M059J (cell line): ENCODE results near the gene COL6A5. TPM values are rescaled to one million over a fixed set of nuclear protein-coding genes. Genes with fewer than 3 reads are reported as not detected.
A peak's percentile ranks its signal among the peaks of the same experiment; 100 is the strongest.
"Not testable (repeated sequence)": the region's sequence is repeated elsewhere in the genome, so short reads cannot be mapped to it uniquely, and the experiment has no call there.

ENCODE experiments used
- DNase-seq: peaks from one replicate; pipeline ENCODE4 v3.0.0-alpha.2; 2012; ENCODE audit warnings: low read depth
- total RNA-seq: library from RNA; depleted of rRNA; stranded (reverse); fragments of >200 nt; shearing (Covaris generic); gene quantifications from 2 replicates; pipeline ENCODE4 v1.2.3, GENCODE V29; 2014

The COL6A5 gene
- total RNA-seq, 1 experiment from 2014 or later, result not detected

DNA sequence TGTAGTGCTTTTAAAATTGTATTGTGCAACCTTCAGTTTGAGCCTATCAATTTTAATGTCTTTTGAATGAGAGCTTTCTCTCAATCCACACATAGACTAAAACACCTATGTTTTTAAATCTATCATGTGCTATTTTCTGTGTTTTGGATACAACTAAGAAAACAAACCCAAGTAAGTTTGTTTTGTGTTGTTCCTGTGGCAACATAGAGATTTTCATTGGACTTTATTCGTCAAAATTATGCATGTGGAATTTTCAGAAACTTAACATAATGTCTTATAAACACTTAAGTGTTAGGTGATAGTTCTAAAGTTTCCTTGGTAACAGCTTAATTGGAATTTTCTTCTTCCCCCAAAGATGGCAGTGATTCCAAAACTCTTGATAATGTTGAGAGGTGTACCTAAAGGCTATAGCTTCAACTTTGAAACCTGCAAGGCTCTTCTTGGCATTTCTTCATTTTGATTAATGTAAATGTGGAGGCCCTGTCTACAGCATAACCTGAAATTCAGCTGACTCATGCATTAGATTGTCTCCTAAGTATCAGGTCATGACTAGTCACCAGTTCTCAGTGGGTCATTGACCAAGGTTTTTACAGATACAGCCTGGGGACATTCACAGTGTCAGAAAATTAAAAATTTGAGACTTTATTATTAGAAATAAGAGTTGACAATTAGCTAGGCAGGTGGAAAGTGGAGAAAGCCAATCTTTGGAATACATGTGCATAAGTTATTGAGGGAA lies 44.4 kb downstream of the COL6A5 start:
- no peak for DNase-seq

DNA sequence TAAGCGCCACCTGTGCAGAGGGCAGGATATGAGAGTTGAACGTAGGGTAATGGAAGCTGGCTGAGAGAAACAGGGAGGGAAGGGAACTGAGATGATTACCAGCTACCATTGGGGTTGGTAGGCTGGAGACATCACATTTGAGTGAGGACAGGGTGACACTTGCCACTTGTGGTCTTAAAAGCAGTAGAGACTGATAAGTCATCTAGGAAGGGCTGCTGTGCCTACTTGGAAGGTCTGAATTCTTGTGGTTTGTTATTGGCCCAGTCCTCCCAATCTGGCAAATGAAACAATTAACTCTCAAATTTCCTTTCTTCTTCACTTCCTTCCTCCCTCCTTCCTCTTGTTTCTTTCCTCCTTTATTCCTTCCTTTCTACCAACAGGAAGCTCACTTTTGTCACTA lies 46.8 kb downstream of the COL6A5 start:
- no peak for DNase-seq

DNA sequence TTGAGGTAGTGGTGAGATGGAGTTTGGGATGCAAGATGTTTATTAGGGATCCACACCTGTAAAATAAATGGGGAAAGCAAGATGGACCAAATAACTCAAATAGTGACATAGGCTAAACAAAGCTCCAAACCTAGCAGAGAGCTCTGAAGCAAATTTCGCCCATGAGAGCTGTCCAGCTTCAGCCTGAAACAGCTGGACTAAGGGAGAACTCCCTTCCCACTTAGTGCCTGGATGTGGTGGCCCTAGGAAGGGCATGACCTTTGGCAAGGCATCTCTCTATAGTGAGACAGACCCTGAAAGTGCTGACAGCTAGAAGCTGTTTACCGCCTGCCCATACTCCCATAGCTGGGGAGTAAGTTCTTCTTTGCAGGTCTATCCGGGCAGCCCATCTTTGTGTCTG lies 48.1 kb downstream of the COL6A5 start:
- no peak for DNase-seq

DNA sequence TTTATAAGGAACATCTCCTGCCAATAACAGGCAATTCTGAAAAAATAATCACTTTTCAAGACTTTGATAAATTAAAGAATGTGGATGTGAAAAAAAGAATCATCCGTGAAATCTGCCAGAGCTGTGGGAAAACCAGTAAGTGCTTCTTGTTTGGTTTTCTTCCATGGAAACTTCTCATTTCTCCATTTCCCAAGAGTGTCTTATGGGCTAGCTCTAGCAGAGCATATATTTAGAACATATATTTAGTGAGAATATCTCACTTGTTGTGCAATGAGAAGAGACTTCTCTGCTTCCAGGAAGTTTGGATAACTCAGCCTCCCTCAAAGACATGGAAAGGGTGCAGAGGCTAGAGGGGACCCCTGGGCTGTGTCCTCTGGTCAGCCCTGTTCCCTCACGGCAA lies 49.9 kb downstream of the COL6A5 start:
- DNase-seq, result no peak

GRCh38 chr3:130395916-130396315 lies 50.4 kb downstream of the COL6A5 start:
- DNase-seq, result peak; percentile 58

DNA sequence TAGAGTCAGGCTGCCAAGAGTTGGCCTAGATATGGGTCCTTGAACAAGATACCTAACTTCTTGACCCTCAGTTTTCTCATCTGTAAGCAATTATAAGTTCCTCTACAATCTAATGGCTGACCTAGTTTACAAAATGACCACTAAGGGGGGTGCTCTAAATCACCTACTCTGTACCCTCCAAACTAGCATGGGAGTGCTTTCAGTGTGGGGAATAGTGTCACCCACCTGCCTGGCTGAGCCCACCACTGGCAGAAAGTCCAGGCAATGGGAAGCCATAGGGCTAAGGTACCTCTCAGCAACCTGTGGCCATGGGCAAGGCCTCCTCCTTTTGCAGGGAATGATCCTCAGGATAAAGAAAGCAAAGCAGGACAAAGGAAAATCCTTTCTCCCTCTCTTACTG lies 58.9 kb downstream of the COL6A5 start:
- no peak for DNase-seq

DNA sequence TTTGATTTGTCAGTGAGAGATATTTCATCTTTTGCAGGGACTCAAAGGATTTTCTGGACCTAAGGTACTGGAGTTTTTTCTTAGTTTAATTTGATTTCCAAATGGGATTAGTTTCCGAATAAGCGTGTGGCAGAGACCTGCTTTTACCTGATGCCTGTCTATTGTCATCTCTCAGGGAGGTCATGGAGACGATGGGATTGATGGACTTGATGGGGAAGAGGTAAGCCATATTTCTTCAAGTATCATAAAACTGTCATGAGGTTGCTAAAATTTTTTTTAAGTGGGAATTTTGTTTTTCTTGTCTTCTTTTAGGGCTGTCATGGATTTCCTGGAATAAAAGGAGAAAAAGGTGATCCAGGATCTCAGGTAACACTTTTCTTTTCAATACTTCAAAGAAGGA lies 60.5 kb downstream of the COL6A5 start:
- DNase-seq, result no peak

DNA sequence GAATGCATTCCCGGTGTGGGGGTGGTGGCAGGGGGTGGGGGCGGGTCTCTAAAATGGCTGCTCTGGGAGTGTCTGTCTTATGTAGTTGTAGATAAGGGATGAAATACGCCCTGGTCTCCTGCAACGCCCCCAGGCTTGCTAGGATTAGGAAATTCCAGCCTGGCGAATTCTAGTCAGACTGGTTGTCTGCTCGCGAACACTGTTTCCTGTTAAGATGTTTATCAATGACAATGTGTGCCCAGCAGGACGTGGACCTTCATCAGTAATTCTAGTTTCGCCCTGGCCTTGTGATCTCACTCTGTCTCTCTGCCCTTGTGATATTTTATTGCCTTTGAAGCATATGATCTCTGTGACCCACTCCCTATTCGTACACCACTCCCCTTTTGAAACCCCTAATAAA lies 62.8 kb downstream of the COL6A5 start:
- not testable (repeated sequence) for DNase-seq

DNA sequence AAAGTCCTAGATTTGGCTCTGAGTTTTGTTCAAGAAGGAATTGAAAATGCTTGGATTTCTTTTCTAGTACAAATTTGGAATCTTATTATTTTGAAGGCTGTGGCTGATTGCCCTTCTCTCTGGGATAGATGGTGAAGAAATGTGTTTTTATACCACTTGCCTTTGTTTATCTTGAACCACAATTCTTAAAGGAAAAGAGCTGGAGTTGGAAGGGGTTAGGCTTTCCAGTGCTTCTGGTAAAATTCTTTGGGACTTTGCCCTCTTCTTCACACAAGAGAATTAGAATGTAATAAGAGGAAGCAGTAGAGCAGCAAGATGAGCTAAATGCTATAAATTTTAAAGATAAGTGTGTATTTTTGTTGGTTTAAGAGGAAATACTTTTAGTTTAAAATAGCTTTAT lies 65.8 kb downstream of the COL6A5 start:
- no peak for DNase-seq

DNA sequence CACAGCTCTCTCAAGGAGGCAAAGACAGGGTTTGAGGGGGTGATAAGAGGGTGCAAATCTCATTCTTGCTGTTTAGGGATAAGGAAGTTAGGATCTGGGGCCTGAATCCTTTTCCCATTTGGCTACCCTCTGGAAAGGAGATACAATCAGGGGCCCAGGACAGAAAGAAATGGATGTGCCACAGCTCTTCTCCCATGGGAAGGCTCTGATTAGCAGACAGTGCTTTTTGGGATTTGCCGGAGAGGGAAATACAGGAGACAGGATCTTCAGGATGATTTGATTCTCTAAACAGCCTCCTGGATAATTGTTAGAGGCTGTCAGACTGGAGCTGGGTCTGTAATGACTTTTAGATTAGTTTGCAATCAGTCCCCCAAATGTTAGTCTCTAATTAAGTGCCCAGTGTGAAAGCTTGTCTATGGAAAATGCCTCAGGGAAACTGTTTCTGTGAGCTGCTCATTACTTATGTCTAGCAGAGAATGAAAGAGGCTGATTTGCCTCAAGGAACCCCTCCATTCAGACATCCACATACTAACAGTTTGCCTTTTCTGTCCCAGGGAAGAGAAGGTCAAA lies 67.6 kb downstream of the COL6A5 start:
- DNase-seq, result no peak

- no peak for DNase-seq
Measured at GRCh38 chr3:130414457-130414856, 69.0 kb downstream of the COL6A5 start.

- DNase-seq, result no peak
Measured at GRCh38 chr3:130420466-130420865, 75.0 kb downstream of the COL6A5 start.

- DNase-seq, result no peak
Measured at GRCh38 chr3:130423064-130423463, 77.6 kb downstream of the COL6A5 start.

DNA sequence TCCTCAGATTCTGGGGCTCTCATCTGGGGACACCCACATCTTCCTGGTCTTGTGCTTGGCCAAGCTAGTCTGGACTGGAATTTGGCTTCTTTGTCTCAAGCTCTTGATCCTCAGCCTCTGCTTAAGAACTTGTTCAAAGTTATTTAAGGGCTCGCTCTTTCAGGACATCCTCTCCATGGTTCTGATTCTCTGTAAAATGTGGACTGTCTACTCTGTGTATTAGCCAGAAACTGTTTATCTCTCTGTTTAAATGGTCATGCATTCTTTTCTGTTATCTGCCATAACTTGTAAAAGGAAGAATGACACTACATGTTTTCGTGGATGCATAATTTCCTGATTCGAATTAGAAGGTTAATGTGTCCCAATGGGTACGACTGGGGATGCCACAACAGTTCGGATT lies 79.4 kb downstream of the COL6A5 start:
- DNase-seq, result no peak

DNA sequence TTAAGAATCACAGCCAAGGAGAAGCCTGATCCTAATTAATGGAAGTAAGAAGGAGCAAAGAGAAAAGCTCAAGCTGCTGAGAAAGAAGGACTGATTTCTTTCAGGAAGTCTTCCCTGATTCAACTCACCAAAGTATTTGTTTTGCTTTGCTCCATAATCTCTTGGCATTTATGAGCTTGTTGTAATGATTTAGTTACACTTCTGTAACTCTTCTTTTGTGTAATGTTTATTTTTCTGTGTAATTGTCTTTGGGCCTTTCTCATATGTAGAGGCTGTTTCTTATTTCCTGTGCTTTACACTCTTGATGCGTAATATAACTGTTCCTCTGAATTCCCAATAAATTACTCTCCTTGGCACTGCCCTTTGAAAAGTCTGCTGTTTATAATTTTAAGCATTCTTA lies 80.0 kb downstream of the COL6A5 start:
- DNase-seq, result peak; percentile 5

- DNase-seq, result no peak
Measured at GRCh38 chr3:130426206-130426605, 80.7 kb downstream of the COL6A5 start.

- no peak for DNase-seq
Measured at GRCh38 chr3:130428871-130429712, 83.6 kb downstream of the COL6A5 start.

- DNase-seq, result no peak
Measured at GRCh38 chr3:130429713-130430023, 84.2 kb downstream of the COL6A5 start.

DNA sequence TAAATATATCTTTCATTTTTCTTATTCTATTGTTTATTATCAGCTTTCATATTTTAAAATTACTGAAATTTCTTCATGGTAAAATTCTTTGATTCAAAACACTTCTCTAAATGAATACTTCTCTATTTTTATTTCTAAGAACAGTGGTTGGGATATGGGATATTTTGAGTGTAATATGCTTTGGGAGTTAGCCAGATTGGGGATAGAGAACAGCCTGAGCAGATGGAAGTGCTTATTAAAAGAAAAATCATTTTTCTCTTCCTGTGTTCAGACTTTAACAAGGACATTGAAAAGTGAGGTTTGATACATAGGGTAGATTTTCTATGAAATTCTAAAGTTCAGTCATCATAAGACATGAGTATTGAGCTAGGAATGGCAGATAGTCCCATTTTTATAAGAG lies 84.8 kb downstream of the COL6A5 start:
- no peak for DNase-seq

DNA sequence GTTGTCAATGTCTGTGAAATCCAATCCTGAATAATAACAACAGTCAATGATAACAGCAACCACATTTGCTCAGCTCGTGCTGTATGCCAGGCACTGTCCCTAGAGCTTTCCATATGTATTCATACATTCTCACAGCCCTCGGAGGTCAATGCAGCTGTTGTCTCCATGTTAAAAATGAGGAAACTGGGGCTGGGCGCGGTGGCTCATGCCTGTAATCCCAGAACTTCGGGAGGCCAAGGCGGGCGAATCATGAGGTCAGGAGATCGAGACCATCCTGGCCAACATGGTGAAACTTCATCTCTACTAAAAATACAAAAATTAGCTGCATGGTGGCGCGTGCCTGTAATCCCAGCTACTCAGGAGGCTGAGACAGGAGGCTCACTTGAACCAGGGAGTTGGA lies 86.6 kb downstream of the COL6A5 start:
- not testable (repeated sequence) for DNase-seq

DNA sequence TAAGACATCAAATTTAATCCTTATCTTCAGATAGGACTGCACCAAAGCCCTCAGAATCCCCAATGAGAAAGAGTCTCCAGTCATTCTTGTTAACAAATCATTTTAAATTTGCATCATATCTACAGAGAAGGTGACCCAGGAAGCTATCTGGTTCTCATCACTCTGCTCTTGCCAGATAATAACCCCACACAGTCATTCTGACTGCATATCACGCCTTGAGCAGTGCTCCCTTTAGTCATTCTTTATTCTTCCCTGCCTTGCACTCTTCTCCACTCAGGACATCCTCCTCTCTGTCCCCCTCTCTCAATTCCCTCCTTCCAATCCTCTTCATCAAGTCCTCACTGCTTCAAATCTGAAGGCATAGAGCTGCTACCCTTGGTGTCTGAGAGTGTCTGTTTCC lies 87.8 kb downstream of the COL6A5 start:
- DNase-seq, result no peak

DNA sequence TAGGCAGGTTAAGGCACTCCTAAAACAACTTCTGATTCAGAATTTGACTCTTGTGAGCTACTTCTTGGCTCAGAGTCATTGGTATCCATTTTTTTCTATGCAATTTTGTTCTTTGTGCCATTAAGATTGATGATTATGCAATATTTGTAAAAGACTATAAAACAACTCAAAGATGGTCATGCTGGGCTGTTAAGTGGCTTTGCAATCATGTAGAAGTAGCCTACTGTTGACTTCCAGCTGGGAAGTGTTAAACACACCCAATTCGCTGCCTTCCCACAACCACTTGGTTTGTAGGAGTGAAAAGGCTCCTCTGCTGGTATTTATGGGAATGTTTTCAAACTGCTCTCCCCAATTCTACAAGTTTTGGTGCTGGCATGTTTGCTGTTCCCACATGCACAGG lies 96.8 kb downstream of the COL6A5 start:
- no peak for DNase-seq

GRCh38 chr3:130446840-130447239 lies 101.4 kb downstream of the COL6A5 start:
- not testable (repeated sequence) for DNase-seq
